ENCODE measurements around the gene KDM7A. TPM values are rescaled to one million over a fixed set of nuclear protein-coding genes. Genes with fewer than 3 reads are reported as not detected.

KDM7A gene
- total and polyA plus RNA-seq, 9 of the 15 experiments (the other 6 are each of a cell fraction or from before 2014, with no cell fraction given) = 0.90 to 8.4 (median 7.0) TPM

GRCh38 chr7:140084972-140085371, 91.8 kb downstream of the KDM7A start (continued):
- TF ChIP-seq NBN (IDR thresholded peaks at IDR 0.05; ENCODE audit: low read depth) = no peak
- TF ChIP-seq MAFG (tag; conservative IDR thresholded peaks at IDR 0.05) = 0 out of 2 replicates have a peak, but pooled peaks have one; percentile 7
- peak in 1 of 2 experiments; percentile 54; a peak in 1 of 4 replicates for TF ChIP-seq MNT (conservative IDR thresholded peaks at IDR 0.05)
- peak; percentile 61 for TF ChIP-seq C11orf30 (IDR thresholded peaks at IDR 0.05; ENCODE audit: low read depth)
- peak; percentile 81 for TF ChIP-seq NFE2 (IDR thresholded peaks at IDR 0.05; ENCODE audit: low read depth)
- peak; percentile 26; the same call in 1 of the 2 replicates for TF ChIP-seq PKNOX1 (IDR thresholded peaks at IDR 0.05)
- TF ChIP-seq ZNF316 (IDR thresholded peaks at IDR 0.05) = peak; percentile 55; the same call in 1 of the 2 replicates
- no peak for TF ChIP-seq HCFC1 (IDR thresholded peaks at IDR 0.05; ENCODE audit: low read depth, low read length)
- TF ChIP-seq E2F6 (IDR thresholded peaks at IDR 0.05; ENCODE audit: borderline replicate concordance in 1 of 2, extremely low read depth in 1 of 2, insufficient read depth in 1 of 2, insufficient read length in 1 of 2, low read depth in 1 of 2, low read length in 1 of 2, poor library complexity in 1 of 2, severe bottlenecking in 1 of 2) = peak in 1 of 2 experiments; percentile 39
- TF ChIP-seq EHMT2 (IDR thresholded peaks at IDR 0.05) = peak; percentile 36; the same call in 1 of the 2 replicates
- TF ChIP-seq ZNF444 (CRISPR knock-in tag; IDR thresholded peaks at IDR 0.05) = no peak
- no peak for TF ChIP-seq BRD9 (IDR thresholded peaks at IDR 0.05; ENCODE audit: low read depth, partially characterized antibody)
- no peak for TF ChIP-seq TGIF2 (CRISPR knock-in tag; IDR thresholded peaks at IDR 0.05)
- TF ChIP-seq E2F8 (IDR thresholded peaks at IDR 0.05; ENCODE audit: low read depth, partially characterized antibody) = peak; percentile 13
- TF ChIP-seq GABPA (tag; conservative IDR thresholded peaks at IDR 0.05; ENCODE audit: low read depth) = peak; percentile 35; the same call in 1 of the 2 replicates
- TF ChIP-seq SMARCA4 (IDR thresholded peaks at IDR 0.05) = peak; percentile 60
- TF ChIP-seq EZH2 (IDR thresholded peaks at IDR 0.05; ENCODE audit: borderline replicate concordance, low read depth, low read length) = no peak
- TF ChIP-seq FOXK2 (conservative IDR thresholded peaks at IDR 0.05 in 1 of 2, IDR thresholded peaks at IDR 0.05 in 1 of 2; ENCODE audit: low read depth in 2 of 2) = 0 out of 4 replicates have a peak, but pooled peaks of 1 of the 2 experiments have one; percentile 18
- TF ChIP-seq ZNF263 (CRISPR knock-in tag; IDR thresholded peaks at IDR 0.05; ENCODE audit: borderline replicate concordance) = no peak
- TF ChIP-seq ETV1 (tag; conservative IDR thresholded peaks at IDR 0.05; ENCODE audit: low read depth) = peak; percentile 26; the same call in 1 of the 2 replicates
- TF ChIP-seq YY1 (IDR thresholded peaks at IDR 0.05; ENCODE audit: borderline replicate concordance in 1 of 3, control insufficient read depth in 1 of 3, extremely low read depth in 1 of 3, insufficient read depth in 3 of 3, insufficient read length in 1 of 3, insufficient replicate concordance in 2 of 3, low read depth in 1 of 3, low read length in 2 of 3) = peak in 1 of 3 experiments; percentile 36
- peak; percentile 50; the same call in 1 of the 2 replicates for TF ChIP-seq KLF1 (tag; IDR thresholded peaks at IDR 0.05)

Data from K562 (cell line).